ENCODE results near the gene MRPL14.

Gene MRPL14

GRCh38 chr6:44066394-44067172 is 60.7 kb downstream of the MRPL14 start:
- no peak for DNase-seq (ENCODE audit: low read depth, low spot score)

GRCh38 chr6:44065443-44066140 is 61.7 kb downstream of the MRPL14 start:
- no peak for DNase-seq (ENCODE audit: low read depth, low spot score)

DNA sequence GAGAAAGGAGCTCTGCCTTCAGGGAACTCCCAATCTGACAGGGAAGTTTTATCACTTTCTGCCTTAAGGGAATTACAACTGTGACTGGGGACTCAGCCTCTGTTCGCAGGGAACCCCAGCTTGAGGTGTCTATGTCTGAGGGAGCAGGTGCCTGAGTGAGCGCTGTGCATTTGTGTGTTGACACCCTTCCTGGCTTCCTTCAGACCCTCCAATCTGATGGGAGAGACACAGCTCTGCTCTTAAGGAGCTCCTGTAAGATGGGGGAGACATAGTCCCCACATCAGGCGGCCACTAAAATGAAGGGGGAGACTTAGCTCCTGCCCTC is 62.3 kb downstream of the MRPL14 start:
- DNase-seq (ENCODE audit: low read depth, low spot score), result no peak

DNA sequence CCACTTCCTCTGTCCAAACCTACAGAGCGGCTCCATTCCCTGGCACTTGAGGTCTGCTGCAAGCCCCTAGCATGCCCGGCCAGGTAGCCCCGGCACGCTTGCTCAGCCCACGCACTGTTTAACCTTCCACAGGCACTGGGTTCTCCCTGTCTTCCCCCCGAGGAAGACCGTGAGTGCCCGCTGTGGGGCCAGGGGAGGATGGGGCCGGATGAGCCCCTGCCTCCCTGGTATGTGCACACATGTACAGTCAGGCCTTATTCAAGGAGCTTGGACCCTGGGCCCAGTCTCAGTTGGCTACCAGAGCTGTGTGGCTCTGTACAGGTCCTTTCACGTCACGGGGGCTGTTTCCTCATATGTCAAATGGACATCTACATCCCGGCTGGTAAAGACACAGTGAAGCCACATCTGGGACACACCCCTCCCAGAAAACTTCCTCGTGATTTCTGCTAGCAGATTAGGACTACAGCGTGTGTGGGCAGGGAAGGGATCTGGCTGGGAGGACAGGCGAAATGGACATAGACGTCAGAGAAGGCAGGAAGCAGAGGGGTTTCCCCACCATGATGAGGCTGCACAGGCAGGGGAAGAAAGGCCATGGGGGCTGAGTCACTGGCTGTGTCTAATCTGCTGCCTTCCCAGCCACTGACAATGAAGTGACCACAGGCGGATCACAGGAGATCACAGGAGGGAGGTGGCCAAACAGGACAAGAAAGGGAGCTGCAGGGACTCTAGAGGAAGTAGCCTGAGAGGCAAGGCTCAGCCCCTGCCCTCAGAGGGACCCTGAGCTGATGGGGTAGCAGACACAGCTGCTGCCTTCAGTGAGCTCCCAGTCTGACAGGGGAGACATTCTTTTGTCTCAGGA is 62.9 kb downstream of the MRPL14 start:
- no peak for DNase-seq (ENCODE audit: low read depth, low spot score)

GRCh38 chr6:44063561-44064059 is 63.6 kb downstream of the MRPL14 start:
- no peak for DNase-seq (ENCODE audit: low read depth, low spot score)

Measured in iPS DF 19.7 (cell line).